HG02759 (cell line): ENCODE data around the gene GNE.
"Not testable (repeated sequence)": the region's sequence is repeated elsewhere in the genome, so short reads cannot be mapped to it uniquely, and the experiment has no call there.

Source experiments
- ATAC-seq: cut with Tn5 transposase; IDR thresholded peaks from one replicate; pipeline ENCODE4 v1.9.1; 2021; ENCODE audit warnings: mild to moderate bottlenecking, moderate library complexity; ENCODE audit not compliant: unreplicated experiment

GNE gene

DNA sequence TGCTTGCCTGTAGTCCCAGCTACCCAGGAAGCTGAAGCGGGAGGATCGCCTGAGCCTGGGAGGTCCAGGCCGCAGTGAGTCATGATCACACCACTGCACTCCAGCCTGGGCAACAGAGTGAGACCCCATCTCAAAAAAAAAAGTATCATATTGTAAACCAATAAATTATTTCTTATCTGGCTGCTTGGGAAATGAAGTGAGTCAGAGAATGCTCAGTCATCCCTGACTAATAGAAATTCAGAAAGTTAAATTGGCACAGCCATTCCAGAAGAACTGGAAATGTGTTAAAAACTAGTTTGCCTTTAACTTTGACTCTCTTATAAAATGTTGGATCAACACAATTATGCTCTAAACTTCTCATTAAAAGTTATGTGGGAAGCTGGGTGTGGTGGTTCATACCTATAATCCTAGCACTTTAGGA lies 9.8 kb upstream of the GNE start:
- ATAC-seq = no peak

DNA sequence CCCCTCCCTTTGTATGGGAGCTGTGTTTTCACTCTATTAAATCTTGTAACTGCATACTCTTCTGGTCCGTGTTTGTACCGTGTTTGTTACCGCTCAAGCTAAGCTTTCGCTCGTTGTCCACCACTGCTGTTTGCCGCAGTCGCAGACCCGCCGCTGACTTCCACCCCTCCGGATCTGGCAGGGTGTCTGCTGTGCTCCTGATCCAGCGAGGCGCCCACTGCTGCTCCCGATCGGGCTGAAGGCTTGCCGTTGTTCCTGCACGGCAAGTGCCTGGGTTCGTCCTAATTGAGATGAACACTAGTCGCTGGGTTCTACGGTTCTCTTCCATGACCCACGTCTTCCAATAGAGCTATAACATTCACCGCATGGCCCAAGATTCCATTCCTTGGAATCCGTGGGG lies 6.6 kb upstream of the GNE start:
- no peak for ATAC-seq

DNA sequence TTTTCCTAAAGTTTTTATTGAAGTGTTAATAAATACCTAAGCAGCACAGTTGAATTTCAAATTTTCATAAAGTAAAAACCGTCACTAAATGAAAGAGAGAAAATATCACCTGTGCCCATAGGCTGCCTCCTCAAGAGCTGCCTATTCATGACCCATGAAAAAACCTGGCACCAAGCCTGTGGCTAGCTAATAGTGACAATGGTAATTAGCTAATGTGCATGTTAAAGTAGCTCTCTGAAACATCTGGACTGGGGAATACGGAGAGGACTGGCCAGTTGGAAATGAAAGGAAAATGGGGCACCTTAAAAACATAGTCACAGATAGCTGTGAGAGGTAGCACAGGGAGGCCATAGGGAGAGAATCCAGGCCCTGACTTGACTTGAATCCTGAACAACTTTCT lies 5.4 kb upstream of the GNE start:
- no peak for ATAC-seq

DNA sequence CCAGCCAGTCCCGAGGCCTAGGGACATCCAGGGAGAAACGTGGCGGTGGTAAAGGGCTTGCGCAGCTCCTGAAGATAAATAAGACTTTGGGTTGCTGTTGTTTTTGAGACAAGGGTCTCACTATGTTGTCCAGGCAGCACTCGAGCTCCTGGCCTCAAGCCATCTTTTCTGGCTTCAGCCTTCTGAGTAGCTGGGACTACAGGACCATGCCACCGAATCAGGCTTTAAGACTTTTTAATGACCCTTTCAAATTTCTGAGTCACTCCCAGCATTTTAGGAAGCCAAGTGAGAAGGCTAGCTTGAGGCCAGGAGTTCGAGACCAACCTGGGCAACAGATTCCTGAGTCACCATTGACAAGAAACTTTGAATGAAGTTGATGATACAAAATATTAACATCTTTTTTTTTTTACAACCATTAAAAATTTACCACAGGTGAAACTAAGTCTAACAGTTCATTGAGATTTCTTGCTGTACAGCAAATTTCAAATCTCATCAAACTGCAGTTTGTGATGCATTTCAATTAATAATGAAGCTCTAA lies 817 bp upstream of the GNE start:
- ATAC-seq = no peak

DNA sequence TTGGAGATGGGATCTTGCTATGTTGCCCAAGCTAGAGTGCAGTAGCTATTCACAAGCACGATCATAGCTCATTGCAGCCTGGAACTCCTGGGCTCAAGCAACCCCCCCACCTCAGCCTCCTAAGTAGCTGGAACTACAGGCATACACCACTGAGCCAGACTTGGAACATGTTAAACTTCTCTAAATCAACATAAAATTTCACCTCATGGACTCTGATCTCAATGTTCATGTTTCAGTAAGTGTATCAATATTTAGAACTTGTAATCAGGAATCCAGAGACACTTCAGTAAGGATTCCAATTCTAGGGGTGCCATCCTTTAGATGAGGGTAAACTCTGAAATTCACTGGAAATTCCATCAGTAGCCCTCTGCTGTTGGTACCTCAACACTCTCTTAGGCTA lies 6.8 kb downstream of the GNE start:
- ATAC-seq = no peak

DNA sequence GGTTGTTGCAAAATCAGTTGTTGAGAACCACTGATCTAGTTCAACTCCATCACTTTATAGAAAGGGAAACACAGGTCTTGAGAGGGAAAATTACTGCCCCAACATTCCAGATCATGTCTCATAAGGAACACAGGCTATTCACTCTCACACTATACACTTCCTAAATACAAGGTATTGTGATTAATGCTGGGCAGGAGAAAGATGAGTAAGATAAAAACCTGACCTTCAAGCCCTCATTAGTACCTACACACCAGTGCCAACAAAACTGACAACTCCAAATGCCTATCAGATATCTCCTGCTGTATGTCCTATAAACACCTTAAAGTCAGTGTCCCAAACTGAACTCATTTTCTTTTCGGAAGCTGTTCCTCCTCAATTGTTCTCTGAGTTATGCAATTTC lies 8.2 kb downstream of the GNE start:
- ATAC-seq = no peak

DNA sequence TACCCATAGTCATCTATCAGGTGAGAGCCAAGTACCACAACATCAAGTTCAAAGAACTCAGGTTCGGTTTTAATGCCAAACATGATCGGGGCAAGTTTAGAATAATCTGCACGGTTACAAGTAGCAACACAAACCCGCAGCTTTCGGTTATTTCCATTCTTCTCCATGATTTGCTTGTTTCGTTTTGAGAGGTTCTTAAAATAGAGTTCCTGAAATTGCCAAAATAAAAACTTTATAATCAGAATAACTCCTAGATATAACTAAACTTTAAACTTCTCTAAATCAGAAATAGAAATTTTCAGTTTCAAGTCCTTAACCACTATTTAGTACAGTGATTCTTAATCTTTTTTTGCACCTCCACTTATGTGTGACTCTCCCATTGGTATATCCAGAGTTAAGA lies 9.1 kb downstream of the GNE start:
- ATAC-seq = no peak

DNA sequence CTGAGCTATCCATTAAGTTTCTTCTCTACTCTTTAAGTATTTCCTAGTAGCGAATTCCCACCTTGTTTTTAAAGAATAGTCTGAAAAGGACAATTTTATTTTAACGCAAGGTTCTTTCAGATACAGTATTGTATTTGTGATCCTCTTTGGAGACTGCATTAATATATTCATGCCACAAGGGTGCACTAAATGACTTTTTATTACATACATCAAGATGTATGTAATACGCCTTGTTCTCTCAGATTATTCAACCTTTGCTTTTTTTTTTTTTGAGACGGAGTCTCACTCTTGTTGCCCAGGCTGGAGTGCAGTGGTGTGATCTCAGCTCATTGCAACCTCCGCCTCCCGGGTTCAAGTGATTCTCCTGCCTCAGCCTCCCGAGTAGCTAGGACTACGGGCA lies 10.2 kb downstream of the GNE start:
- not testable (repeated sequence) for ATAC-seq

DNA sequence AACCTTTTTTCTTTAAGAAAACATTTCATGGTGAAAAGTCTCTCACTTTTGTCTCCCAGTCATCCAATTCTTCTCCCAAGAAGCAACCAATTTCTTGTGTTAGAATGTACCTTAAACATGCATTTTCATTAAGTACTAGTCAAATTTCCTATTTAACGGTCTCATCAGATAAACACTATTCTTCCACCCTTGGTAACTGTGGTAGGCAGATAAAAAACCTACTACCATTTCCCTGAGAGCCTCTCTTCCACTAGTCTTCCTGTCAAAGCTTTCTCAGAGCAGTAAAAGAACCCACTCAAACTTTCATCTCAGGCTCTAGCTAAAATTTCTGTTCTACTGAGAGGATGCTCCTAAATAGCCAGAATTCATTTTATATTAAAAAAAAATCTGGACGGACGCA lies 10.9 kb downstream of the GNE start:
- no peak for ATAC-seq

DNA sequence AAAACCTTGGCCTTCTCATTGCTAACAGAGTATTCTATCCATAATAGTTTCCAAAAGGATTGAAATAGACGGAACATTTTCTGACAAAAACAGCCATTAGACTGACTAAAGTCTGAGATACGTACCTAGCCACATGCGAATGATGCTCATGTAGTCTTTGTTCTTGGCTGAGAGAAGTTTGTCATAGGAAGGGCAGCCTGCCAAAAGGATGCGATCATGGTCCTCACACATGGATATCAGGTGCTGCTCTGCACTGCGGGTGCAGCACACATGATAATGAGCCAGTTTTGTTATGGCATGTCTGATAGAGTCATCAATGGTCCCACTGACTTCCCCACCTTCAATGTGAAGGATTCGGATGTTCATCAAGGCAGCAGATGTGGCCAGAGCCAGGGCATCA lies 12.3 kb downstream of the GNE start:
- ATAC-seq = no peak

DNA sequence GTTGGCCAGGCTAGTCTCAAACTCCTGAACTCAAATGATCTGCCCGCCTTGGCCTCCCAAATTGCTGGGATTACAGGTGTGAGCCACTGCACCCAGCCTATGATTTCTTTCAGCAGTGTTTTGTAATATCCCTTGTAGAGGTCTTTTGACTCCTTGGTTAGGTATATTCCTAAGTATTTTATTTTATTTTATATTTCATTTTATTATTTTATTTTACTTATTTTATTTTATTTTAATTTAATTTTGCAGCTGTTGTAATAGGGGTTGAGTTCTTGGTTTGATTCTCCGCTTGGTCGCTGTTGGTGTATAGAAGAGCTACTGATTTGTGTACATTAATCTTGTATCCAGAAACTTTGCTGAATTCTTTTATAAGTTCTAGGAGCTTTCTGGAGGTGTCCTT lies 18.6 kb downstream of the GNE start:
- ATAC-seq = not testable (repeated sequence)

DNA sequence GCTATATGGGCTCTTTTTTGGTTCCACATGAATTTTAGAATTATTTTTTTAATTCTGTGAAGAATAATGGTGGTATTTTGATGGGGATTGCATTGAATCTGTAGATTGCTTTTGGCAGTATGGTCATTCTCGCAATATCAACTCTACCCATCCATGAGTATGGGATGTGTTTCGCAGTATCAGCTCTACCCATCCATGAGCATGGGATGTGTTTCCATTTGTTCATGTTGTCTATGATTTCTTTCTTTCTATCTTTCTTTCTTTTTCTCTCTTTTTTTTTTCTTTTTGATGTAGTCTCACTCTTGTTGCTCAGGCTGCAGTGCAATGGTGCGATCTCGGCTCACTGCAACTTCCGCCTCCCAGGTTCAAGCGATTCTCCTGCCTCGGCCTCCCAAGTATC lies 19.0 kb downstream of the GNE start:
- not testable (repeated sequence) for ATAC-seq

DNA sequence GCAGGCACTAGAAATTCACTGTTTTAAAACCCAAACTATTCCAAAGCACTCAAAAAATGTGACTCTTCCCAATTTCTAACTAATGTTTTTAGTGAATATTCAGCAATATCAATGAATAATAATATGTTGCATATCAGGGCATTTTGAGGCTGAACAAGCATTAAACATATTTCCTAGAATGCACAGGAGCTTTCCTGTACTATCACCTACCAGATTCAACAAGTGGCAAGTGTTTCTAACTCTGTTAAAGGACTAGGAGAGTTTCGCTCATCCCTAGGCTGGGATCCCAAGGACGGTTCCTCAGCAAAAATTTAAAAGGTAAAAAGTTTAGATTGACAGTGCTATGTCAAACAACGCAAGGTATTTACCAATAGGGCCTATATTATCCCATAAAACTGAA lies 21.0 kb downstream of the GNE start:
- ATAC-seq = no peak

DNA sequence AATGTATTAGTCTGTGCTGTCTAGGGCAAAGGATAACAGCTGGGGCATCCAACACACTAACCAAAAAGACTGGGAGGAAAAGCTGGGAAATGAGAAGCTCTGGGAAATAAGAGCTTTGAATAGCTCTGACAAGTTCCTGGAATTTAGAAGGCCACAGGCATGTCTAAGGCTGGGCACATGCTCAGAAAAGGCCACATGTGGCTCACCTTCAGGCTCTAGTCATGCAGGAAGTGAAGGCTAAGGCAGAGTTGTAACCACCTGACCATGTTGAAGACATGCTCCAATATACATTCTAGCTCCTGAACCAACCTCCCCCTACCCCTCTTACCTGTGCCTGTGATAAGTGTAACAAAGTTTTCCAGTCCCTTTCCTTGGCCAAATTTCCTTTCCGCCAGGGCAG lies 35.8 kb downstream of the GNE start:
- ATAC-seq = no peak

DNA sequence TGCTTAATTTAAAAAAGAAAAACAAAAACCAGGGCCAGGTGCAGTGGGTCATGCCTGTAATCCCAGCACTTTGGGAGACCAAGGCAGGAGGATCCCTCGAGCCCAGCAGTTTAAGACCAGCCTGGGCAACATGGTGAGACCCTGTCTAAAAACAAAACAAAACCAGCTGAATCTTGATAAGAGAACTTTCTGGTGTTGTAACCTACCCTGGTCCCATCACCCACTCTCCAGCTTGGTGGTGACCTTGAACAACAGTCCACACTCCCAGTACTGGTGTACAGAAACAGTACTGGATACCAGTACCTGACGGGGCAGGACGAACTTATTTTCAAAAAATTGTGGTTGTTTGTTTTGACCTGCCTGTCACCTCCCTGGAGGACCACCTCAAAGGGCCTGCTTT lies 36.6 kb downstream of the GNE start:
- ATAC-seq = no peak

DNA sequence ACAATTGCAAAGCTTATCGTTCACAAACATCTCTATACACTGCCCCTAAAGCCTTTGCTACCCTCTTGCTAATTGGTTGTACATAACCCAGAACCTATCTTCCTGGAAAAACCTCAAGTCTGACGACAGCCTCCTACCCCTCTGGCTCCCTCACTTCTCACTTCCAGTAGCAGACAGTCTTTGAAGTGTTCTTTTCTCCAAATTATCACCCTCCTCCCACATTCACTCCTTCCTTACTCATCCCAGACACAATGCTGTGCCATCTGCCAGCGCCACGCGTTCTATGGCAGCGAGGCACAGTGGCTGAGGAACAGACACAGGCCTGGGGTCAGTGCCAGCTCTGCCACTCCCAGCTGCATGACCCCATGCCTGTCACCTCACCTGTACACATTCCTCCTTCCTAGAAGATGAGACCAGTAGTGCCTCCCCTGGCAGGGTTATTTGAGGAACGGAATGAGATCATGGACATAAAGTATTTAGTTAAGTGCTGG lies 39.8 kb downstream of the GNE start:
- ATAC-seq = no peak

DNA sequence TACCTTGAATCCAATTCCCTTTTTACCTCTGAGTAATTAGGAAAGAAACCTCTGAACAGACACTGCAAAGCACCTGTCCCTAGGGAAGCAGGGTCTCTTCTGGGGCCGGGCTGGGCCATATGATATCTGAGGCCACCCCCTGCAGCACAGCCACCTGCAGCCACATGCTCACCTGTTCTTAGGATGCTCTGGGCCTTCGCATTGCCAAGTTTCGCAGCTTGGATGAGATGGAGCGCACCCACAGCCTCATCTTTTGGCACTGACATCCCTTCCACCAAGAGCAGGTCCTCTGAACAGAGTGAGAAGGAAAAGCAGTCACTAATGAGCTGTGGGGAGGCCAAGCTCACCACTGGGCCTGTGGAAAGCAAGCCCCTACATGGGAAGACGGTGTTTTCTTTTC lies 40.2 kb downstream of the GNE start:
- no peak for ATAC-seq

DNA sequence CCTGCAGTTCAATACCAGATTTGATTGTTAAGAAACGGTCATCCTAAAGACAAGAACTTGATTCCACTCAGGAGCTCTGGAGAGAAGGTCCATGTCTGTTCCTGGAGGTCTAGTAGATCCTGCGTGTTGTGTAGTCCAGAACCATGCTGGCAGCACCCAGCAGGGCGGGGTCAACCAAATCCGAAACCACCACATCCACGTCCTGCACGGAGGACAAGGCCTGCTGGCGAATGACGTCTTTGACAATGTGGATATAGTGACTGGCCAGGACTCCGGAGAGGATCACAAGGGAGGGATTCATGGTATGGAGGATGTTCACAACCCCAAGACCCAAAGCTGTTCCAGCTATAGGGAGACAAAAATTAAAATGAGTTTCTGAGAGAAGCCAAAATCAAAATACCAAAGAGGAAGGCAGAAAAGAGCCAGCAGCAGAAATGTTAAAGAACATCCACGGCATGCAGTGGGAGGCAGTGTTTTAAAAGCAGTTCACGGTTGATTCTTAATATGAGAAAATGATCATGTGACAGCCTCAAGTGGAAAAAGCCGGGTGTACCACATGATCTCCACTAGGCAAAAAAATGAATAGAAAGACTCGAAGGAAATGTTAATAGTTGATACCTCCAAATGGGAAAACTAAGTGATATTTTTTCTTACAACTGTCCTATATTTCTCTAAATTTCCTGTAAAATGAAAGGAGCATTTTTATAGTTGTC lies 40.8 kb downstream of the GNE start:
- ATAC-seq = no peak

DNA sequence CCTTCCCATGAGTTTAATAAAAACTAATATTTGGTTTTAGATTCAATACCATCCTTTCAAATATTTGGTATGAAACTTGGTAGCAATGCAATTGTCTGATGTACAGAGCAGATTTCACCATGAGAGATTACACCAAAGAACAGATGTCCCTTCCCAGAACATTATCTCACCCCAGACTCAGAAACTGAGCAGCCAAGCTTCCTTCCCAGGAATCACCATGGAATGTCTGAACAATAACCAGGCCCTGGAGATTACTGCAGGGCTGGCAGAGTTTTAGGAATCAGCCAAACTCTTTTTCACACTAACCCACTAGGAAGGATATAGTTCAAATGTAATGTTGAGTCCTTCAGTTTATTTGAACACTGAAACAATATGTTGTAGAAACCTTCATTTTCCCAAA lies 43.7 kb downstream of the GNE start:
- no peak for ATAC-seq

DNA sequence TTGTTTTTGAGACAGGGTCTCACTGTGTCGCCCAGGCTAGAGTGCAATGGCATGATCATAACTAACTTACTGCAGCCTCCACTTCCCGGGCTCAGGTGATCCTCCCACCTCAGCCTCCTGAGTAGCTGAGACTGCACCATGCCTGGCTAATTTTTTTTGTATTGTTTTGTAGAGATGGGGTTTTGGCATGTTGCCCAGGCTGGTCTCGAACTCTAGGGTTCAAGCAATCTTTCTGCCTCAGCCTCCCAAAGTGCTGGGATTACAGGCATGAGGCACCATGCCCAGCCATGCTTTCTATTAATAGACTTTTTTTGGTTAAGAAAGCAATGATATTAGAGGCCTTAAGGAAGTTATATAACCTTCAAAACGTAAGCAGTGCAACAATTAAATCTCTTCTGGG lies 44.3 kb downstream of the GNE start:
- ATAC-seq = no peak

DNA sequence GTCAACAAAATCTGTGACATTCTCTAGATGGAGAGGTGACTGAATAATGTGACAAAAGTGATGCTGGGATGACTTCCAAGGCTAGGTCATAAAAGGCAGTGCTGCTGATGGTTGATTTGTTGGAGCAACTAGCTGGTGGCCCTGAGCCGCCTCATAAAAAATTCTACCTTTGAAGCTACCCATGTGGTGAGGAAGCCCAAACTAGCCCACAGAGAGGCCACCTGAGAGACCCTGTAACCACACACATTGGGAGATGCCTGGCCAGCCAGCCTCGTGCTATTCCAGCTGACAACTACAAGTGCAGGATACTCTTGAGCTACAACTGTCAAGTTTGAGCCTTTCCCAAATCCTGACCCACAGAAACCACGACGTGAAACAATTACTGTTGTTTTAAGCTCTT lies 44.9 kb downstream of the GNE start:
- ATAC-seq = no peak

DNA sequence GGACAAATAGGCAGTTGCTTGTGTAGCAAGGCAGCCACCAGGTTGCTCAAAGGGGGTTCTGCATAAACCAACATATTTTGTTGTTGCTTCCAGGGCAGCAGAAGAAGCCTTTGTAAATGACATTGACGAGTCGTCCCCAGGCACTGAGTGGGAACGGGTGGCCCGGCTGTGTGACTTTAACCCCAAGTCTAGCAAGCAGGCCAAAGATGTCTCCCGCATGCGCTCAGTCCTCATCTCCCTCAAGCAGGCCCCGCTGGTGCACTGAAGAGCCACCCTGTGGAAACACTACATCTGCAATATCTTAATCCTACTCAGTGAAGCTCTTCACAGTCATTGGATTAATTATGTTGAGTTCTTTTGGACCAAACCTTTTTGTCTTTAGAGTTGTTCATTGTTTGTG lies 46.7 kb downstream of the GNE start:
- no peak for ATAC-seq

DNA sequence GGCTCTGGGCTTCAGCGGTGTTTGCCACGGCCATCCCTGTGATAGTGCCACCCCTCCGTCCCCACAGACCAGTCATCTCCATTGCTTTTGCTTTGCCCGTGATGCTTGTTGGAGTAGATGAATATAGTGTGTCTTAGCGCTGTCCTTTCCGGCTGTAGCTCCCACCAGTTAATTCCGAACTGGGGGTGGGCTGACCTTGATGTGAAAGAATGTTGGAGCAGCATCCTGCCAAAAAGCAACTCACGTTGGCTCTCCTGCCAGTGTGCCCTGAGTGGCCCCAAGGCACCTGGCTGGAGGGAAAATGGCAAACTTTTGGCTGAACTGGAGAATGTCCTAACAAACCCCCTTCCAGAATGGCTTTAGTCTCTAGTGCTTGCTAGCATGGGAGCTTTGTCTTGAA lies 47.5 kb downstream of the GNE start:
- no peak for ATAC-seq
